ENCODE measurements around the gene BTBD8.

BTBD8 gene

GRCh38 chr1:92094090-92094489 lies 13.9 kb downstream of the BTBD8 start:
- no peak for DNase-seq (ENCODE audit: low read depth in 2 of 2)

GRCh38 chr1:92094595-92094994 lies 14.4 kb downstream of the BTBD8 start:
- DNase-seq (ENCODE audit: low read depth in 2 of 2), result no peak

GRCh38 chr1:92095874-92096273 lies 15.7 kb downstream of the BTBD8 start:
- DNase-seq (ENCODE audit: low read depth in 2 of 2), result no peak

- no peak for DNase-seq (ENCODE audit: low read depth in 2 of 2)
Observed at GRCh38 chr1:92096317-92096716, 16.2 kb downstream of the BTBD8 start.

GRCh38 chr1:92105546-92106081 lies 25.5 kb downstream of the BTBD8 start:
- no peak for DNase-seq (ENCODE audit: low read depth in 2 of 2)

GRCh38 chr1:92108631-92109030 lies 28.5 kb downstream of the BTBD8 start:
- no peak for DNase-seq (ENCODE audit: low read depth in 2 of 2)

- DNase-seq (ENCODE audit: low read depth in 2 of 2), result no peak
Observed at GRCh38 chr1:92117526-92117925, 37.4 kb downstream of the BTBD8 start.

- DNase-seq (ENCODE audit: low read depth in 2 of 2), result no peak
Observed at GRCh38 chr1:92118826-92119225, 38.7 kb downstream of the BTBD8 start.

- no peak for DNase-seq (ENCODE audit: low read depth in 2 of 2)
Observed at GRCh38 chr1:92123868-92124267, 43.7 kb downstream of the BTBD8 start.

- no peak for DNase-seq (ENCODE audit: low read depth in 2 of 2)
Observed at GRCh38 chr1:92125204-92125603, 45.1 kb downstream of the BTBD8 start.

- no peak for DNase-seq (ENCODE audit: low read depth in 2 of 2)
Observed at GRCh38 chr1:92126088-92126487, 45.9 kb downstream of the BTBD8 start.

- no peak for DNase-seq (ENCODE audit: low read depth in 2 of 2)
Observed at GRCh38 chr1:92134331-92134730, 54.2 kb downstream of the BTBD8 start.

- no peak for DNase-seq (ENCODE audit: low read depth in 2 of 2)
Observed at GRCh38 chr1:92136341-92136740, 56.2 kb downstream of the BTBD8 start.

- no peak for DNase-seq (ENCODE audit: low read depth in 2 of 2)
Observed at GRCh38 chr1:92154934-92155333, 74.8 kb downstream of the BTBD8 start.

- no peak for DNase-seq (ENCODE audit: low read depth in 2 of 2)
Observed at GRCh38 chr1:92159593-92159992, 79.4 kb downstream of the BTBD8 start.

- DNase-seq (ENCODE audit: low read depth in 2 of 2), result no peak
Observed at GRCh38 chr1:92165389-92165788, 85.2 kb downstream of the BTBD8 start.

- DNase-seq (ENCODE audit: low read depth in 2 of 2), result no peak
Observed at GRCh38 chr1:92167151-92167550, 87.0 kb downstream of the BTBD8 start.

- no peak for DNase-seq (ENCODE audit: low read depth in 2 of 2)
Observed at GRCh38 chr1:92168657-92169056, 88.5 kb downstream of the BTBD8 start.

- no peak for DNase-seq (ENCODE audit: low read depth in 2 of 2)
Observed at GRCh38 chr1:92169214-92170005, 89.3 kb downstream of the BTBD8 start.

- no peak for DNase-seq (ENCODE audit: low read depth in 2 of 2)
Observed at GRCh38 chr1:92184632-92185031, 104.5 kb downstream of the BTBD8 start.

- no peak for DNase-seq (ENCODE audit: low read depth in 2 of 2)
Observed at GRCh38 chr1:92186081-92186480, 105.9 kb downstream of the BTBD8 start.

GRCh38 chr1:92188436-92189255 lies 108.5 kb downstream of the BTBD8 start:
- DNase-seq (ENCODE audit: low read depth in 2 of 2), result no peak

GRCh38 chr1:92191726-92192125 lies 111.6 kb downstream of the BTBD8 start:
- no peak for DNase-seq (ENCODE audit: low read depth in 2 of 2)

Data from stimulated activated CD4-positive, alpha-beta T cell treated with anti-CD3 and anti-CD28 coated beads, Interleukin-15, amount 100 ng/mL, for 48 hours (primary cell).